ELF-1 (cell line): ENCODE results near the gene USP7.
A peak's percentile ranks its signal among the peaks of the same experiment; 100 is the strongest.

Experiments used
- DNase-seq: peaks from one replicate; pipeline ENCODE4 v3.0.0-alpha.2; 2016; ENCODE audit warnings: low read depth, low spot score

USP7 gene

GRCh38 chr16:8863594-8864424 lies 99.9 kb downstream of the USP7 start:
- DNase-seq, result peak; percentile 67

GRCh38 chr16:8862309-8863130 lies 101.2 kb downstream of the USP7 start:
- no peak for DNase-seq

- DNase-seq, result no peak
These were observed 102.0 kb downstream of the USP7 start for GRCh38 chr16:8861563-8862308.

GRCh38 chr16:8859913-8860881 lies 103.5 kb downstream of the USP7 start:
- DNase-seq, result no peak

GRCh38 chr16:8858994-8859912 lies 104.5 kb downstream of the USP7 start:
- DNase-seq, result no peak

GRCh38 chr16:8855972-8856371 lies 107.7 kb downstream of the USP7 start:
- no peak for DNase-seq

- no peak for DNase-seq
These were observed 108.5 kb downstream of the USP7 start for GRCh38 chr16:8855051-8855786.

GRCh38 chr16:8854298-8854948 lies 109.3 kb downstream of the USP7 start:
- DNase-seq, result no peak

GRCh38 chr16:8853611-8854010 lies 110.1 kb downstream of the USP7 start:
- DNase-seq, result no peak

- DNase-seq, result no peak
These were observed 110.6 kb downstream of the USP7 start for GRCh38 chr16:8853150-8853549.

- no peak for DNase-seq
These were observed 111.2 kb downstream of the USP7 start for GRCh38 chr16:8852534-8852933.

GRCh38 chr16:8851761-8852403 lies 111.8 kb downstream of the USP7 start:
- DNase-seq, result no peak

- peak; percentile 10 for DNase-seq
These were observed 113.3 kb downstream of the USP7 start for GRCh38 chr16:8850279-8850885.

- no peak for DNase-seq
These were observed 114.2 kb downstream of the USP7 start for GRCh38 chr16:8849411-8850011.

GRCh38 chr16:8848939-8849391 lies 114.7 kb downstream of the USP7 start:
- peak; percentile 3 for DNase-seq

GRCh38 chr16:8848231-8848938 lies 115.3 kb downstream of the USP7 start:
- DNase-seq, result peak; percentile 17
